ENCODE measurements around the gene PLA2G4E.

The PLA2G4E gene

GRCh38 chr15:42053010-42053409 is 32.2 kb upstream of the PLA2G4E start:
- DNase-seq (ENCODE audit: low read depth): no peak

GRCh38 chr15:42050484-42051255 is 29.8 kb upstream of the PLA2G4E start:
- H3K4me3 ChIP-seq (ENCODE audit: low read depth, low read length): no peak overlapping the region
- DNase-seq (ENCODE audit: low read depth): no peak
- no peak for TF ChIP-seq CTCF (IDR thresholded peaks at IDR 0.05; ENCODE audit: insufficient read depth, low read depth, low read length, missing control alignments)

More at GRCh38 chr15:42053010-42053409, 32.2 kb upstream of the PLA2G4E start:
- TF ChIP-seq CTCF (IDR thresholded peaks at IDR 0.05; ENCODE audit: insufficient read depth, low read depth, low read length, missing control alignments): no peak
- no peak overlapping the region for H3K4me3 ChIP-seq (ENCODE audit: low read depth, low read length)

GRCh38 chr15:42048821-42049200 is 28.0 kb upstream of the PLA2G4E start:
- DNase-seq (ENCODE audit: low read depth): no peak
- H3K4me3 ChIP-seq (ENCODE audit: low read depth, low read length): no peak overlapping the region
- no peak for TF ChIP-seq CTCF (IDR thresholded peaks at IDR 0.05; ENCODE audit: insufficient read depth, low read depth, low read length, missing control alignments)

- no peak for TF ChIP-seq CTCF (IDR thresholded peaks at IDR 0.05; ENCODE audit: insufficient read depth, low read depth, low read length, missing control alignments)
- H3K4me3 ChIP-seq (ENCODE audit: low read depth, low read length): no peak overlapping the region
- no peak for DNase-seq (ENCODE audit: low read depth)
These were observed 27.4 kb upstream of the PLA2G4E start for GRCh38 chr15:42048080-42048820.

- TF ChIP-seq CTCF (IDR thresholded peaks at IDR 0.05; ENCODE audit: insufficient read depth, low read depth, low read length, missing control alignments): no peak
- no peak overlapping the region for H3K4me3 ChIP-seq (ENCODE audit: low read depth, low read length)
- no peak for DNase-seq (ENCODE audit: low read depth)
These were observed 25.8 kb upstream of the PLA2G4E start for GRCh38 chr15:42046597-42046996.

- no peak for DNase-seq (ENCODE audit: low read depth)
- TF ChIP-seq CTCF (IDR thresholded peaks at IDR 0.05; ENCODE audit: insufficient read depth, low read depth, low read length, missing control alignments): no peak
- no peak overlapping the region for H3K4me3 ChIP-seq (ENCODE audit: low read depth, low read length)
These were observed 24.4 kb upstream of the PLA2G4E start for GRCh38 chr15:42045211-42045615.
